Neural cell (in vitro differentiated cells): ENCODE measurements around the gene OR7G1. TPM values are rescaled to one million over a fixed set of nuclear protein-coding genes. Genes with fewer than 3 reads are reported as not detected.

Experiments used
- H2AFZ ChIP-seq: fragments of 200-600, 300-800 bp; sonication (generic), shearing (Covaris generic); 2 replicates; pipeline ENCODE4 v1.6.0; 2014; ENCODE audit warnings: low read depth, mild to moderate bottlenecking, antibody characterized with exemption, low read length, moderate library complexity
- H3F3A ChIP-seq: fragments of 200-600 bp; shearing (Covaris generic); 2 replicates; pipeline ENCODE4 v1.6.1; 2016; ENCODE audit warnings: mild to moderate bottlenecking, moderate library complexity, mixed read lengths, antibody characterized with exemption, low read length; ENCODE audit not compliant: insufficient read depth, poor library complexity, severe bottlenecking
- H3K27ac ChIP-seq: fragments of 200-600, 300-800 bp; sonication (generic), shearing (Covaris generic); 2 replicates; pipeline ENCODE4 v1.5.1; 2014; ENCODE audit warnings: mild to moderate bottlenecking, low read length, moderate library complexity
- H3K27me3 ChIP-seq: fragments of 300-800, 200-600 bp; sonication (generic), shearing (Covaris generic); 2 replicates; pipeline ENCODE4 v1.6.0; 2014; ENCODE audit warnings: mild to moderate bottlenecking, low read depth, low read length, moderate library complexity; ENCODE audit not compliant: insufficient read depth
- H3K36me3 ChIP-seq: fragments of 300-800, 200-600 bp; sonication (generic), shearing (Covaris generic); 2 replicates; pipeline ENCODE4 v1.5.1; 2014; ENCODE audit warnings: mild to moderate bottlenecking, antibody characterized with exemption, low read length, moderate library complexity; ENCODE audit not compliant: insufficient read depth
- H3K4me2 ChIP-seq: fragments of 300-800, 200-600 bp; sonication (generic), shearing (Covaris generic); 2 replicates; pipeline ENCODE4 v1.6.0; 2014; ENCODE audit warnings: mild to moderate bottlenecking, low read length
- H3K4me3 ChIP-seq: fragments of 300-800, 200-600 bp; sonication (generic), shearing (Covaris generic); 2 replicates; pipeline ENCODE4 v1.5.1; 2014; ENCODE audit warnings: mild to moderate bottlenecking, low read length, moderate library complexity
- H3K79me2 ChIP-seq: fragments of 200-600 bp; shearing (Covaris generic); replicated peaks from 2 replicates; pipeline ENCODE4 v1.6.0; 2014; ENCODE audit warnings: mild to moderate bottlenecking, low read length, moderate library complexity; ENCODE audit not compliant: insufficient read depth
- H3K9ac ChIP-seq: fragments of 300-800, 200-600 bp; sonication (generic), shearing (Covaris generic); 2 replicates; pipeline ENCODE4 v1.6.1; 2016; ENCODE audit warnings: mild to moderate bottlenecking, low read length, mixed read lengths
- H3K9me2 ChIP-seq: fragments of 200-600 bp; shearing (Covaris generic); 2 replicates; pipeline ENCODE4 v1.6.1; 2016; ENCODE audit warnings: mild to moderate bottlenecking, low read length, mixed read lengths; ENCODE audit not compliant: insufficient read depth
- H3K9me3 ChIP-seq: fragments of 200-600, 300-800 bp; sonication (generic), shearing (Covaris generic); 2 replicates; pipeline ENCODE4 v1.6.1; 2016; ENCODE audit warnings: mild to moderate bottlenecking, mixed run types, low read length, moderate library complexity, mixed read lengths
- H4K20me1 ChIP-seq: fragments of 200-600 bp; shearing (Covaris generic); 2 replicates; pipeline ENCODE4 v1.6.1; 2016; ENCODE audit warnings: mild to moderate bottlenecking, mixed run types; ENCODE audit not compliant: insufficient read depth
- CTCF ChIP-seq: fragments of 450-650 bp; IDR thresholded peaks from 2 replicates; pipeline ENCODE4 v1.5.1; 2014; ENCODE audit warnings: antibody characterized with exemption, mild to moderate bottlenecking, moderate library complexity; ENCODE audit not compliant: poor library complexity, severe bottlenecking
- EP300 ChIP-seq: fragments of 450-650 bp; conservative IDR thresholded peaks from 2 replicates; pipeline ENCODE4 v1.6.1; 2014; ENCODE audit warnings: antibody characterized with exemption, mild to moderate bottlenecking, moderate library complexity; ENCODE audit not compliant: poor library complexity, severe bottlenecking
- EZH2 ChIP-seq: fragments of 200-600, 300-800 bp; shearing (Covaris generic), sonication (generic); IDR thresholded peaks from 2 replicates; pipeline ENCODE4 v1.6.1; 2014; ENCODE audit warnings: antibody characterized with exemption, low read length, borderline replicate concordance, mild to moderate bottlenecking; ENCODE audit not compliant: insufficient read depth, poor library complexity, severe bottlenecking
- MXI1 ChIP-seq: fragments of 450-650 bp; conservative IDR thresholded peaks from 2 replicates; pipeline ENCODE4 v1.6.1; 2014; ENCODE audit warnings: antibody characterized with exemption, mild to moderate bottlenecking; ENCODE audit not compliant: poor library complexity, severe bottlenecking
- POLR2AphosphoS5 ChIP-seq: IDR thresholded peaks from 2 replicates; pipeline ENCODE4 v1.6.1; 2012
- RAD21 ChIP-seq: fragments of 450-650 bp; conservative IDR thresholded peaks from 2 replicates; pipeline ENCODE4 v1.6.1; 2014; ENCODE audit warnings: antibody characterized with exemption, mild to moderate bottlenecking, moderate library complexity
- REST ChIP-seq: IDR thresholded peaks from 2 replicates; pipeline ENCODE4 v1.6.1; 2012; ENCODE audit warnings: borderline replicate concordance
- SMC3 ChIP-seq: fragments of 450-650 bp; conservative IDR thresholded peaks from 2 replicates; pipeline ENCODE4 v1.6.1; 2014; ENCODE audit warnings: antibody characterized with exemption, mild to moderate bottlenecking, moderate library complexity; ENCODE audit not compliant: poor library complexity
- TAF1 ChIP-seq: IDR thresholded peaks from 2 replicates; pipeline ENCODE4 v1.6.1; 2012; ENCODE audit warnings: low read depth
- polyA plus RNA-seq: library from polyadenylated mRNA; depleted of rRNA; stranded (reverse); fragments of >200 nt; gene quantifications from 2 replicates; pipeline ENCODE4 v1.2.3, GENCODE V29; 2014

The OR7G1 gene
- polyA plus RNA-seq, 1 donor from 2014 or later = not detected

GRCh38 chr19:9116547-9116946 lies 984 bp upstream of the OR7G1 start:
- Histone ChIP-seq H3K9ac (no peak overlapping the region), H4K20me1 (no peaks in the 10 kb centered on the region), H3K4me3 (no peak overlapping the region), H3K9me3 (no peaks in the 10 kb centered on the region), H2AFZ (no peak overlapping the region), H3K79me2 (no peaks in the 10 kb centered on the region), H3K9me2 (no peaks in the 10 kb centered on the region), H3K4me2 (no peak overlapping the region), H3K27ac (no peak overlapping the region), H3F3A (no peaks in the 10 kb centered on the region), H3K27me3 (no peaks in the 10 kb centered on the region), H3K36me3 (no peaks in the 10 kb centered on the region)
- no peak for TF ChIP-seq EP300
- no peak for TF ChIP-seq POLR2AphosphoS5
- TF ChIP-seq RAD21 = no peak
- no peak for TF ChIP-seq SMC3
- no peak for TF ChIP-seq MXI1
- no peak for TF ChIP-seq EZH2
- no peak for TF ChIP-seq TAF1
- TF ChIP-seq CTCF = no peak
- no peak for TF ChIP-seq REST

GRCh38 chr19:9109959-9110358 lies 5.6 kb downstream of the OR7G1 start:
- H3K4me2 ChIP-seq = no peak overlapping the region
- H3K9ac ChIP-seq = no peak overlapping the region
- H3F3A ChIP-seq = no peaks in the 10 kb centered on the region
- H4K20me1 ChIP-seq = no peaks in the 10 kb centered on the region
- no peaks in the 10 kb centered on the region for H3K36me3 ChIP-seq
- H3K79me2 ChIP-seq = no peaks in the 10 kb centered on the region
- TF ChIP-seq EP300 = no peak
- TF ChIP-seq EZH2 = no peak
- TF ChIP-seq POLR2AphosphoS5 = no peak
- no peak for TF ChIP-seq RAD21
- TF ChIP-seq CTCF = no peak
- no peak for TF ChIP-seq REST
- no peak for TF ChIP-seq TAF1
- no peak for TF ChIP-seq SMC3
- TF ChIP-seq MXI1 = no peak
- H3K9me2 ChIP-seq = no peaks in the 10 kb centered on the region
- no peak overlapping the region for H2AFZ ChIP-seq
- H3K27me3 ChIP-seq = no peaks in the 10 kb centered on the region
- no peak overlapping the region for H3K4me3 ChIP-seq
- H3K9me3 ChIP-seq = no peaks in the 10 kb centered on the region
- H3K27ac ChIP-seq = no peak overlapping the region
